Mammary epithelial cell (primary cell): ENCODE results near the gene ERMAP.

Source experiments
- EZH2 ChIP-seq: IDR thresholded peaks from 2 replicates; pipeline ENCODE4 v1.6.1; 2012; ENCODE audit warnings: low read length, inconsistent platforms, borderline replicate concordance
- TF ChIP-seq, protein P1 (sequence below), 2 donors: IDR thresholded peaks in 1 of 2; conservative IDR thresholded peaks in 1 of 2; 2 replicates each; pipeline ENCODE4 v1.5.1; 2011 to 2012; ENCODE audit warnings: inconsistent platforms in 2 of 2, low read length in 2 of 2, mild to moderate bottlenecking in 2 of 2, control low read depth in 1 of 2, low read depth in 1 of 2; ENCODE audit not compliant: insufficient read depth in 1 of 2; ENCODE audit errors: extremely low read depth in 1 of 2

DNA sequence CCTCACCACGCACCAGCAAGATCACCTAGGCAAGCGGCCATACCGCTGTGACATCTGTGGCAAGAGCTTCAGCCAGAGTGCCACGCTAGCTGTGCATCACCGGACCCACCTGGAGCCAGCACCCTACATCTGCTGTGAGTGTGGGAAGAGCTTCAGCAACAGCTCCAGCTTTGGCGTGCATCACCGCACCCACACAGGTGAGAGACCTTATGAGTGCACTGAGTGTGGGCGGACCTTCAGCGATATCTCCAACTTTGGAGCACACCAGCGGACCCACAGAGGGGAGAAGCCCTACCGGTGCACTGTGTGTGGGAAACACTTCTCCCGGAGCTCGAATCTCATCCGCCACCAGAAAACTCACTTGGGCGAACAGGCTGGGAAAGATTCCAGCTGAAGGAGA, 34.5 kb downstream of the ERMAP start:
- TF ChIP-seq, protein P1, sequence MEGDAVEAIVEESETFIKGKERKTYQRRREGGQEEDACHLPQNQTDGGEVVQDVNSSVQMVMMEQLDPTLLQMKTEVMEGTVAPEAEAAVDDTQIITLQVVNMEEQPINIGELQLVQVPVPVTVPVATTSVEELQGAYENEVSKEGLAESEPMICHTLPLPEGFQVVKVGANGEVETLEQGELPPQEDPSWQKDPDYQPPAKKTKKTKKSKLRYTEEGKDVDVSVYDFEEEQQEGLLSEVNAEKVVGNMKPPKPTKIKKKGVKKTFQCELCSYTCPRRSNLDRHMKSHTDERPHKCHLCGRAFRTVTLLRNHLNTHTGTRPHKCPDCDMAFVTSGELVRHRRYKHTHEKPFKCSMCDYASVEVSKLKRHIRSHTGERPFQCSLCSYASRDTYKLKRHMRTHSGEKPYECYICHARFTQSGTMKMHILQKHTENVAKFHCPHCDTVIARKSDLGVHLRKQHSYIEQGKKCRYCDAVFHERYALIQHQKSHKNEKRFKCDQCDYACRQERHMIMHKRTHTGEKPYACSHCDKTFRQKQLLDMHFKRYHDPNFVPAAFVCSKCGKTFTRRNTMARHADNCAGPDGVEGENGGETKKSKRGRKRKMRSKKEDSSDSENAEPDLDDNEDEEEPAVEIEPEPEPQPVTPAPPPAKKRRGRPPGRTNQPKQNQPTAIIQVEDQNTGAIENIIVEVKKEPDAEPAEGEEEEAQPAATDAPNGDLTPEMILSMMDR (conservative IDR thresholded peaks at IDR 0.05 in 1 of 2, IDR thresholded peaks at IDR 0.05 in 1 of 2; ENCODE audit: extremely low read depth in 1 of 2, insufficient read depth in 1 of 2, low read depth in 1 of 2, low read length in 2 of 2) = no peak
- no peak for TF ChIP-seq EZH2
